Caco-2 (cell line): ENCODE data around the gene DEFB128. TPM values are rescaled to one million over a fixed set of nuclear protein-coding genes. Genes with fewer than 3 reads are reported as not detected.

ENCODE experiments used
- BruUV-seq: library from RNA; stranded (reverse); fragments of 400-500 nt; replicated peaks from 2 replicates; lab custom pipeline; 2021; lab: Mats Ljungman, UMichigan
- CTCF ChIA-PET: fragments of 300-600 bp; sonication (Branson Sonifier 250); formaldehyde crosslinking; loops from one replicate; lab custom pipeline; 2022; ENCODE audit warnings: antibody characterized with exemption; lab: Charles Lee
- POLR2A ChIA-PET: fragments of 300-600 bp; sonication (Branson Sonifier 250); formaldehyde crosslinking; loops from one replicate; lab custom pipeline; 2022; ENCODE audit warnings: antibody characterized with exemption; lab: Charles Lee
- DNase-seq, 2 experiments: peaks; one replicate each; pipeline versions ENCODE4 v3.0.0 to v3.0.0-alpha.2; 2020 to 2022
- H3K27me3 ChIP-seq: replicated peaks from 2 replicates; pipeline ENCODE4 v1.6.0; 2011; ENCODE audit warnings: low read length; ENCODE audit not compliant: control insufficient read depth, insufficient read depth
- H3K36me3 ChIP-seq: 2 replicates; pipeline ENCODE4 v1.5.1; 2011; ENCODE audit warnings: low read length; ENCODE audit not compliant: control insufficient read depth, insufficient read depth
- H3K4me1 ChIP-seq: fragments of 250-450 bp; sonication (Bioruptor Pico); 2 replicates; pipeline ENCODE4 v1.5.1; 2020; ENCODE audit warnings: mild to moderate bottlenecking
- H3K4me3 ChIP-seq: 2 replicates; pipeline ENCODE4 v1.5.1; 2011; ENCODE audit warnings: low read depth, mild to moderate bottlenecking, control low read depth, low read length
- H3K9me3 ChIP-seq: fragments of 250-450 bp; sonication (Bioruptor Pico); 2 replicates; pipeline ENCODE4 v1.5.1; 2020; ENCODE audit warnings: mild to moderate bottlenecking, moderate library complexity
- H3K27ac Mint-ChIP-seq: one replicate; pipeline ENCODE4 v1.8.0; 2022; ENCODE audit warnings: mixed read lengths; ENCODE audit not compliant: unreplicated experiment
- H3K27me3 Mint-ChIP-seq: one replicate; pipeline ENCODE4 v1.8.0; 2022; ENCODE audit warnings: mixed read lengths; ENCODE audit not compliant: insufficient read depth, unreplicated experiment
- H3K36me3 Mint-ChIP-seq: one replicate; pipeline ENCODE4 v1.8.0; 2022; ENCODE audit warnings: mild to moderate bottlenecking, mixed read lengths; ENCODE audit not compliant: insufficient read depth, unreplicated experiment
- H3K4me1 Mint-ChIP-seq: one replicate; pipeline ENCODE4 v1.8.0; 2022; ENCODE audit warnings: low read depth, mixed read lengths; ENCODE audit not compliant: unreplicated experiment
- H3K4me3 Mint-ChIP-seq: one replicate; pipeline ENCODE4 v1.8.0; 2022; ENCODE audit warnings: mild to moderate bottlenecking, moderate library complexity, mixed read lengths; ENCODE audit not compliant: unreplicated experiment
- H3K9me3 Mint-ChIP-seq: one replicate; pipeline ENCODE4 v1.8.0; 2022; ENCODE audit warnings: mixed read lengths; ENCODE audit not compliant: unreplicated experiment
- intact Hi-C: fragments of 100-400 bp; cut with micrococcal nuclease; formaldehyde crosslinking; loops from one replicate; pipeline ENCODE4 v1.10.0; 2022; ENCODE audit not compliant: unreplicated experiment
- total RNA-seq: library from RNA; stranded (reverse); gene quantifications from 2 replicates; pipeline ENCODE4 v1.2.3, GENCODE V29; 2022
- TF ChIP-seq, protein P1 (sequence below), 2 experiments: fragments of 200-600 bp in 1 of 2; IDR thresholded peaks; 1 replicate in 1 of 2; 2 replicates in 1 of 2; pipeline versions ENCODE4 v1.5.1 to v1.8.0; 2011 to 2022; ENCODE audit warnings: antibody characterized with exemption in 1 of 2, control low read depth in 1 of 2, inconsistent platforms in 1 of 2, low read depth in 1 of 2, low read length in 1 of 2, mild to moderate bottlenecking in 1 of 2, moderate library complexity in 1 of 2; ENCODE audit not compliant: insufficient read depth in 1 of 2, severe bottlenecking in 1 of 2, unreplicated experiment in 1 of 2

DEFB128 gene
- total RNA-seq, 1 experiment from 2014 or later: not detected

DNA sequence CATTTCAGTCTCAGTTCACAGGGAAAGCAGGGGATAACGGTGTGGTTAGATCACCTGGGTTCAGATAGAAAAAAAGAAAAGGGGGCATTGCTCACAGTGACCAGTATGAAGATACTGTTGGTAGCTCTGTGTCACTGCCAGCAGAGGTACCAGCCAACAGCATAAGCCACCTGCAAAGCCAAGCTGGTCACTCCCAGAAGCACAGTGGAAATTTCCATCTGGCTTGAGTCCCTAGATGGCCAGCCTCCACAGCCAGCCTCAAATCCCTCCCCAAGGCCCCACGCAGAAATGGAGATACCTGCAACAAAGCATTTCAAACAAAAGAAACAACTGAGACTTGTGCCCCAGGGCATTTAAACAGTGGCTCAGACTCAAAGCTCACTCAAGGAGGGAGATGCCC is 20.6 kb downstream of the DEFB128 start:
- no TSS peak for BruUV-seq
- intact Hi-C loops: no loop called here
- Mint-ChIP-seq H3K27ac (no peak overlapping the region), H3K4me1 (no peaks in the 10 kb centered on the region), H3K4me3 (no peak overlapping the region), H3K36me3 (no peaks in the 10 kb centered on the region), H3K9me3 (no peaks in the 10 kb centered on the region), H3K27me3 (peaks cover 8% of the 10 kb centered on the region)
- no peak overlapping the region for H3K4me3 ChIP-seq
- no peak for DNase-seq
- no peaks in the 10 kb centered on the region for H3K36me3 ChIP-seq
- no peaks in the 10 kb centered on the region for H3K9me3 ChIP-seq
- ChIA-PET POLR2A (no interaction called here), CTCF (interaction anchor here (0.7 kb wide), 1 partner anchor 47 kb away, joined by 3 read pairs; no protein-coding TSS in a partner anchor)
- TF ChIP-seq, protein P1, sequence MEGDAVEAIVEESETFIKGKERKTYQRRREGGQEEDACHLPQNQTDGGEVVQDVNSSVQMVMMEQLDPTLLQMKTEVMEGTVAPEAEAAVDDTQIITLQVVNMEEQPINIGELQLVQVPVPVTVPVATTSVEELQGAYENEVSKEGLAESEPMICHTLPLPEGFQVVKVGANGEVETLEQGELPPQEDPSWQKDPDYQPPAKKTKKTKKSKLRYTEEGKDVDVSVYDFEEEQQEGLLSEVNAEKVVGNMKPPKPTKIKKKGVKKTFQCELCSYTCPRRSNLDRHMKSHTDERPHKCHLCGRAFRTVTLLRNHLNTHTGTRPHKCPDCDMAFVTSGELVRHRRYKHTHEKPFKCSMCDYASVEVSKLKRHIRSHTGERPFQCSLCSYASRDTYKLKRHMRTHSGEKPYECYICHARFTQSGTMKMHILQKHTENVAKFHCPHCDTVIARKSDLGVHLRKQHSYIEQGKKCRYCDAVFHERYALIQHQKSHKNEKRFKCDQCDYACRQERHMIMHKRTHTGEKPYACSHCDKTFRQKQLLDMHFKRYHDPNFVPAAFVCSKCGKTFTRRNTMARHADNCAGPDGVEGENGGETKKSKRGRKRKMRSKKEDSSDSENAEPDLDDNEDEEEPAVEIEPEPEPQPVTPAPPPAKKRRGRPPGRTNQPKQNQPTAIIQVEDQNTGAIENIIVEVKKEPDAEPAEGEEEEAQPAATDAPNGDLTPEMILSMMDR (IDR thresholded peaks at IDR 0.05; ENCODE audit: insufficient read depth in 1 of 2, low read depth in 1 of 2, low read length in 1 of 2, severe bottlenecking in 1 of 2, unreplicated experiment in 1 of 2): no peak
- no peaks in the 10 kb centered on the region for H3K4me1 ChIP-seq
- H3K27me3 ChIP-seq: no peaks in the 10 kb centered on the region

DNA sequence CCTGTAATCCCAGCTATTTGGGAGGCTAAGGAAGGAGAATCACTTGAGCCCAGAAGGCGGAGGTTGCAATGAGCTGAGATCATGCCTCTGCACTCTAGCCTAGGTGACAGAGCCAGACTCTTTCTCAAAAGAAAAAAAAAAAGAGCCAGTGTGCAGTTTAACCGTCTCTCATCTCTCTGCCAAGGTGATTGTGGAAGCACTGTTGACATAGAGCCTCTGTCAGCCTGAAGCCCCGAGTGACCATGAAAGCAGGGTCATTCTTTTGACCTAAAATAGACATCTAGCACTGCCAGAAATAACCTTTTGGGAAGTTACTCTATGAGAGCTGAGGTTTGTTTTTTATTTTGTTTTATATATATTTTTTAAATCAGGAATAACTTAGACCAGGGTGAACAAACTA is 24.9 kb downstream of the DEFB128 start:
- TF ChIP-seq, protein P1 (IDR thresholded peaks at IDR 0.05; ENCODE audit: insufficient read depth in 1 of 2, low read depth in 1 of 2, low read length in 1 of 2, severe bottlenecking in 1 of 2, unreplicated experiment in 1 of 2): no peak
- peaks cover 12% of the 10 kb centered on the region for H3K27me3 Mint-ChIP-seq
- no peaks in the 10 kb centered on the region for H3K9me3 Mint-ChIP-seq
- H3K4me1 Mint-ChIP-seq: no peaks in the 10 kb centered on the region
- no peak overlapping the region for H3K27ac Mint-ChIP-seq
- Histone ChIP-seq H3K4me1 (no peaks in the 10 kb centered on the region), H3K9me3 (no peaks in the 10 kb centered on the region), H3K36me3 (no peaks in the 10 kb centered on the region), H3K27me3 (no peaks in the 10 kb centered on the region), H3K4me3 (no peak overlapping the region)
- intact Hi-C loops: no loop called here
- no peaks in the 10 kb centered on the region for H3K36me3 Mint-ChIP-seq
- ChIA-PET CTCF (no interaction called here), POLR2A (no interaction called here)
- DNase-seq: no peak
- H3K4me3 Mint-ChIP-seq: no peak overlapping the region
- BruUV-seq: no TSS peak

DNA sequence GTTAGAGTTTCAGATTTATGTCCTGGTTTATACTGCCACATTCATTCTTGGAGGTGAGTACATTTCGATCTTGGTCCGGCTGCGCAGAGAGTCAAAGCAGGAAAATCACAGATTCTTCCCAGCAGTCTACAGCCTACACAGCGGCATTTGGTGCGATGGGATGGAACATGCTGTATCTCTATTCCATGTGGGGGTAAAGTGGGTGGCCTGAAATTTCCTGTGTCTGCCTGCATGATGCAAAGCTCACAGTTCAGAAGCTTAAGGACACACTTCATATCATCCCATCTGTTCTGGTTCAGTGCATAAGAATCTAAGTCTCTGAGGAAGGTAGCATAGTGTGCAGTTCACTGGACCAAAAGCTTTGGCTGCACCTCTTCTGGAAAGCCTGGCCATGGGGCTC is 32.4 kb downstream of the DEFB128 start, which contains the start of gene DEFB127:
DEFB127 (plus strand) TSS at position 301 of the 400 bp plus-strand sequence; CDS start at position 392, 91 bp downstream.
- TF ChIP-seq, protein P1 (IDR thresholded peaks at IDR 0.05; ENCODE audit: insufficient read depth in 1 of 2, low read depth in 1 of 2, low read length in 1 of 2, severe bottlenecking in 1 of 2, unreplicated experiment in 1 of 2): no peak
- H3K27ac Mint-ChIP-seq: no peak within 1 kb of the TSS
- no TSS peak for BruUV-seq
- no peak within 1 kb of the TSS for H3K4me3 ChIP-seq
- H3K4me1 ChIP-seq: no peaks in the 10 kb centered on the region
- no peaks in the 10 kb centered on the region for H3K9me3 Mint-ChIP-seq
- peaks cover 23% of the 10 kb centered on the region for H3K27me3 Mint-ChIP-seq
- ChIA-PET POLR2A (no interaction called here), CTCF (no interaction called here)
- no peak for DNase-seq
- no peaks in the 10 kb centered on the region for H3K27me3 ChIP-seq
- no peaks in the 10 kb centered on the region for H3K4me1 Mint-ChIP-seq
- no peaks in the 10 kb centered on the region for H3K36me3 Mint-ChIP-seq
- no peak within 1 kb of the TSS for H3K4me3 Mint-ChIP-seq
- H3K36me3 ChIP-seq: no peaks in the 10 kb centered on the region
- H3K9me3 ChIP-seq: no peaks in the 10 kb centered on the region
- intact Hi-C loops: no loop called here
